K562 (cell line): ENCODE results near the gene SARS1. TPM values are rescaled to one million over a fixed set of nuclear protein-coding genes. Genes with fewer than 3 reads are reported as not detected.

Experiments
- ATAC-seq: fragments of 200-7000 bp; cut with Tn5 transposase; 3 replicates; pipeline ENCODE4 v1.9.1; 2020; ENCODE audit warnings: moderate library complexity
- BruUV-seq: library from RNA; stranded (reverse); fragments of 400-500 nt; replicated peaks from 2 replicates; lab custom pipeline; 2021; lab: Mats Ljungman, UMichigan
- CTCF ChIA-PET: fragments of 300-600 bp; formaldehyde crosslinking; extraction: SDS; loops from one replicate; lab custom pipeline; 2021; ENCODE audit warnings: low intra/inter-chr PET ratio; lab: Yijun Ruan, JAX
- POLR2A ChIA-PET: fragments of 300-600, 350-650 bp; sonication (Branson Sonifier 250); formaldehyde crosslinking; extraction: SDS; loops from one replicate; lab custom pipeline; 2021; ENCODE audit warnings: antibody characterized with exemption, inconsistent platforms; lab: Yijun Ruan, JAX
- DNase-seq, 4 experiments: peaks; one replicate each; pipeline versions ENCODE4 v3.0.0 to v3.0.0-alpha.2; 2011 to 2018; ENCODE audit warnings: low spot score in 3 of 4, mixed read lengths in 3 of 4; ENCODE audit errors: extremely low read depth in 1 of 4
- FAIRE-seq: peaks from 2 replicates; lab custom pipeline; 2011; peaks lifted over from hg19 to GRCh38; lab: Jason Lieb, UNC
- H2AFZ ChIP-seq: 2 replicates; pipeline ENCODE4 v1.6.0; 2011; ENCODE audit warnings: low read depth, low read length, control low read depth, inconsistent platforms
- H3K27ac ChIP-seq: fragments of 200-600 bp; 3 replicates; pipeline ENCODE4 v1.8.0; 2011; ENCODE audit warnings: low read depth, mild to moderate bottlenecking, control low read depth, inconsistent platforms, low read length, moderate library complexity, mixed read lengths; ENCODE audit errors: extremely low read depth
- H3K27me3 ChIP-seq, 2 experiments: fragments of 300-600 bp in 1 of 2; 2 replicates in 1 of 2; 3 replicates in 1 of 2; pipeline versions ENCODE4 v1.6.0 to v1.8.0; 2011; ENCODE audit warnings: inconsistent platforms in 2 of 2, low read length in 2 of 2, mild to moderate bottlenecking in 1 of 2, mixed read lengths in 1 of 2, moderate library complexity in 1 of 2; ENCODE audit not compliant: control insufficient read depth in 2 of 2, insufficient read depth in 2 of 2
- H3K36me3 ChIP-seq: fragments of 300-600 bp; 3 replicates; pipeline ENCODE4 v1.8.0; 2011; ENCODE audit warnings: mild to moderate bottlenecking, low read length, inconsistent platforms; ENCODE audit not compliant: control insufficient read depth, insufficient read depth
- H3K4me1 ChIP-seq, 2 experiments: fragments of 200-600 bp in 1 of 2; replicated peaks in 1 of 2; 2 replicates in 1 of 2; 3 replicates in 1 of 2; pipeline versions ENCODE4 v1.5.1 to v1.8.0; 2011; ENCODE audit warnings: inconsistent platforms in 2 of 2, low read length in 2 of 2, mild to moderate bottlenecking in 1 of 2, mixed read lengths in 1 of 2, moderate library complexity in 1 of 2; ENCODE audit not compliant: control insufficient read depth in 2 of 2, insufficient read depth in 2 of 2
- H3K4me2 ChIP-seq: 2 replicates; pipeline ENCODE4 v1.6.1; 2011; ENCODE audit warnings: low read length, control low read depth, inconsistent platforms, mixed read lengths; ENCODE audit not compliant: insufficient read depth
- H3K4me3 ChIP-seq: fragments of 200-600 bp; sonication (generic), shearing (Covaris generic); 2 replicates; pipeline ENCODE4 v1.5.1; 2016; ENCODE audit warnings: control low read depth, inconsistent platforms
- H3K79me2 ChIP-seq: fragments of 200-600 bp; 3 replicates; pipeline ENCODE4 v1.8.0; 2011; ENCODE audit warnings: low read length, inconsistent platforms; ENCODE audit not compliant: control insufficient read depth, insufficient read depth
- H3K9ac ChIP-seq, 2 experiments: 2 replicates each; pipeline versions ENCODE4 v1.6.0 to v1.6.1; 2011; ENCODE audit warnings: low read depth in 2 of 2, low read length in 2 of 2, control low read depth in 1 of 2, inconsistent platforms in 1 of 2, mild to moderate bottlenecking in 1 of 2, mixed read lengths in 1 of 2; ENCODE audit not compliant: insufficient read depth in 1 of 2
- H3K9me1 ChIP-seq: one replicate; pipeline ENCODE4 v1.6.0; 2011; ENCODE audit warnings: inconsistent platforms, mild to moderate bottlenecking, low read length, moderate library complexity; ENCODE audit not compliant: control insufficient read depth, insufficient read depth
- H3K9me3 ChIP-seq: replicated peaks from 2 replicates; pipeline ENCODE4 v1.5.1; 2011; ENCODE audit warnings: low read depth, low read length, inconsistent platforms; ENCODE audit not compliant: control insufficient read depth, insufficient read depth
- H4K20me1 ChIP-seq: replicated peaks from 2 replicates; pipeline ENCODE4 v1.6.1; 2011; ENCODE audit warnings: low read length, inconsistent platforms, mixed read lengths; ENCODE audit not compliant: control insufficient read depth, insufficient read depth
- ATF1 ChIP-seq, 2 experiments: fragments of 450-650 bp in 1 of 2; IDR thresholded peaks; 2 replicates each; pipeline ENCODE4 v1.6.1; 2016; ENCODE audit warnings: missing compliant biosample characterization in 1 of 2, missing genetic modification characterization in 1 of 2
- BRD4 ChIP-seq: fragments of 200-600 bp; sonication (generic); IDR thresholded peaks from 2 replicates; pipeline ENCODE4 v1.6.1; 2017; ENCODE audit warnings: inconsistent platforms
- CBX2 ChIP-seq: fragments of 200-600 bp; sonication (generic); IDR thresholded peaks from one replicate; pipeline ENCODE4 v1.6.1; 2012; ENCODE audit warnings: mild to moderate bottlenecking, low read length, inconsistent platforms; ENCODE audit not compliant: insufficient read depth, poor library complexity, severe bottlenecking
- CCAR2 ChIP-seq: fragments of 200-400 bp; formaldehyde crosslinking; IDR thresholded peaks from 2 replicates; pipeline ENCODE4 v1.6.1; 2017; ENCODE audit warnings: mild to moderate bottlenecking, low read depth, low read length
- CCNT2 ChIP-seq: IDR thresholded peaks from 2 replicates; pipeline ENCODE4 v1.6.1; 2011; ENCODE audit warnings: borderline replicate concordance, low read depth, mild to moderate bottlenecking, moderate library complexity, mixed read lengths, low read length; ENCODE audit not compliant: insufficient read length; ENCODE audit errors: extremely low read depth
- FOS ChIP-seq: IDR thresholded peaks from 3 replicates; pipeline ENCODE4 v1.6.1; 2011; ENCODE audit not compliant: insufficient read length; ENCODE audit errors: extremely low read depth
- HCFC1 ChIP-seq: IDR thresholded peaks from 2 replicates; pipeline ENCODE4 v1.6.1; 2012; ENCODE audit warnings: low read depth, low read length, improper control_type of control experiment
- HNRNPH1 ChIP-seq: fragments of 200-400 bp; formaldehyde crosslinking; optimal IDR thresholded peaks from 2 replicates; pipeline ENCODE3; 2017; ENCODE audit warnings: low read depth, mild to moderate bottlenecking, low read length, moderate library complexity
- PCBP1 ChIP-seq: fragments of 200-400 bp; formaldehyde crosslinking; IDR thresholded peaks from 2 replicates; pipeline ENCODE4 v1.6.1; 2018; ENCODE audit warnings: mild to moderate bottlenecking, low read depth, low read length; ENCODE audit not compliant: poor library complexity, severe bottlenecking
- SMARCA5 ChIP-seq: fragments of 450-650 bp; IDR thresholded peaks from 2 replicates; pipeline ENCODE4 v1.6.1; 2016
- SNIP1 ChIP-seq: fragments of 450-650 bp; IDR thresholded peaks from 2 replicates; pipeline ENCODE4 v1.7.1; 2017; ENCODE audit warnings: low read depth, mild to moderate bottlenecking
- TEAD2 ChIP-seq: fragments of 450-650 bp; IDR thresholded peaks from 2 replicates; pipeline ENCODE4 v1.6.1; 2016; ENCODE audit warnings: missing genetic modification characterization, control low read depth, missing compliant biosample characterization
- TRIM24 ChIP-seq, 2 experiments: fragments of 450-650 bp; IDR thresholded peaks; 2 replicates each; pipeline ENCODE4 v1.6.1; 2016
- ZBTB1 ChIP-seq: sonication (generic); formaldehyde crosslinking; IDR thresholded peaks from 2 replicates; pipeline ENCODE4 v1.8.1; 2023; ENCODE audit warnings: missing genetic modification reagents, low read depth, mild to moderate bottlenecking, borderline replicate concordance
- ZNF3 ChIP-seq: fragments of 250-450 bp; sonication (Bioruptor Pico); IDR thresholded peaks from 2 replicates; pipeline ENCODE4 v1.5.0; 2021; ENCODE audit warnings: mild to moderate bottlenecking, moderate library complexity
- ZNF431 ChIP-seq: sonication (generic); formaldehyde crosslinking; IDR thresholded peaks from 2 replicates; pipeline ENCODE4 v1.8.0; 2022; ENCODE audit warnings: mild to moderate bottlenecking, missing genetic modification reagents
- ZNF696 ChIP-seq: fragments of 250-450 bp; sonication (Bioruptor Pico); conservative IDR thresholded peaks from 2 replicates; pipeline ENCODE4 v1.4.0; 2020; ENCODE audit warnings: mild to moderate bottlenecking, moderate library complexity
- ZNF780A ChIP-seq: fragments of 250-450 bp; sonication (Bioruptor Pico); IDR thresholded peaks from 2 replicates; pipeline ENCODE4 v1.5.0; 2021; ENCODE audit warnings: mild to moderate bottlenecking
- WGBS: fragments of 100-300 bp; shearing (Covaris generic); methylation state at CpG from one replicate; pipeline ENCODE4 v1.1.6; 2016; ENCODE audit warnings: low coverage, mixed read lengths; ENCODE audit not compliant: insufficient coverage; ENCODE audit errors: missing lambda C conversion rate; 5-methylcytosine and 5-hydroxymethylcytosine counted together
- in situ Hi-C: fragments of 300-500 bp; cut with MboI; formaldehyde crosslinking; loops from 4 replicates; pipeline ENCODE4 v1.15.0; 2018; ENCODE audit warnings: inconsistent platforms, mixed read lengths
- intact Hi-C: fragments of 100-400 bp; cut with micrococcal nuclease; formaldehyde crosslinking; loops from 2 replicates; pipeline ENCODE4 v1.14.2; 2022
- polyA plus RNA-seq, 8 experiments: library from polyadenylated mRNA; depleted of rRNA in 4 of 8; stranded (reverse) in 5 of 8; unstranded in 3 of 8; fragments of >200 nt; fragmentation: Nextera tagmentation in 2 of 8; fragmentation: Illumina TruSeq in 1 of 8; extraction: Ambion mirVana in 2 of 8; extraction: Trizol in 1 of 8; gene quantifications; 2 replicates each; pipeline versions ENCODE4 v1.2.1 to v1.2.3, GENCODE V29; 2011 to 2014; ENCODE audit warnings: inconsistent platforms in 1 of 8, missing spikeins in 1 of 8
- total RNA-seq, 7 experiments: library from RNA; depleted of rRNA in 6 of 7; stranded (reverse); fragments of >200 nt in 6 of 7; fragmentation: Illumina TruSeq in 2 of 7; extraction: Trizol in 2 of 7; gene quantifications; 2 replicates each; pipeline versions ENCODE4 v1.2.1 to v1.2.3, GENCODE V29; 2011 to 2021; ENCODE audit warnings: low replicate concordance in 1 of 7
- TF ChIP-seq, protein P1 (sequence below): fragments of 200-800 bp; sonication (Bioruptor generic); IDR thresholded peaks from 2 replicates; pipeline ENCODE4 v1.6.1; 2017; ENCODE audit warnings: missing genetic modification characterization, missing compliant biosample characterization
- TF ChIP-seq, protein P2 (sequence below), 3 experiments: IDR thresholded peaks in 2 of 3; conservative IDR thresholded peaks in 1 of 3; 2 replicates each; pipeline ENCODE4 v1.5.1; 2011 to 2012; ENCODE audit warnings: low read length in 3 of 3, mild to moderate bottlenecking in 3 of 3, control low read depth in 2 of 3, improper control_type of control experiment in 1 of 3, inconsistent platforms in 1 of 3, low read depth in 1 of 3, mixed read lengths in 1 of 3, moderate library complexity in 1 of 3; ENCODE audit not compliant: insufficient read depth in 2 of 3

SARS1 gene
- total and polyA plus RNA-seq, 9 of the 15 experiments (the other 6 are each of a cell fraction or from before 2014, with no cell fraction given) = 221 to 623 (median 254) TPM

DNA sequence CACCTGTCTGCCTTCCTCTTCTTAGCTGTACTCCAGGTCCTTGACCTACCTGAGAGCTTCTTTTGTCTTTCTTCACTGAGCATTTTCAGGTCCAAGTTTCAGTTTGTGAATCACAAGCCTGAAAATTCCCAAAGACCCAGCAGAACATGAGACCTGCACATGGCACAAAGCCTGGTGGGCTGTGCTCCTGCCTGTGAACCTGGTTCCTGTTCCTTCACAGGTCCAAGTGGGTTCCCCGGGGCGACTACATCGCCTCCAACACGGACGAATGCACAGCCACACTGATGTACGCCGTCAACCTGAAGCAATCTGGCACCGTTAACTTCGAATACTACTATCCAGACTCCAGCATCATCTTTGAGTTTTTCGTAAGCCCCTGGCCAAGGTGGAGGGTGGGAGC is 42.1 kb upstream of the SARS1 start:
- TF ChIP-seq SMARCA5 (no peak), BRD4 (no peak), ZNF3 (CRISPR knock-in tag) (no peak), HCFC1 (no peak), SNIP1 (no peak), ZBTB1 (CRISPR knock-in tag) (no peak), CCNT2 (no peak), CCAR2 (no peak), ZNF431 (CRISPR knock-in tag) (no peak), TRIM24 (IDR thresholded peaks at IDR 0.05) (no peak), HNRNPH1 (no peak), ATF1 (CRISPR knock-in tag; IDR thresholded peaks at IDR 0.05) (no peak), ATF1 (tag; IDR thresholded peaks at IDR 0.05) (no peak), ZNF696 (CRISPR knock-in tag) (no peak), CBX2 (no peak), PCBP1 (no peak), TEAD2 (tag) (no peak), FOS (no peak), ZNF780A (no peak)
- TF ChIP-seq, protein P1, sequence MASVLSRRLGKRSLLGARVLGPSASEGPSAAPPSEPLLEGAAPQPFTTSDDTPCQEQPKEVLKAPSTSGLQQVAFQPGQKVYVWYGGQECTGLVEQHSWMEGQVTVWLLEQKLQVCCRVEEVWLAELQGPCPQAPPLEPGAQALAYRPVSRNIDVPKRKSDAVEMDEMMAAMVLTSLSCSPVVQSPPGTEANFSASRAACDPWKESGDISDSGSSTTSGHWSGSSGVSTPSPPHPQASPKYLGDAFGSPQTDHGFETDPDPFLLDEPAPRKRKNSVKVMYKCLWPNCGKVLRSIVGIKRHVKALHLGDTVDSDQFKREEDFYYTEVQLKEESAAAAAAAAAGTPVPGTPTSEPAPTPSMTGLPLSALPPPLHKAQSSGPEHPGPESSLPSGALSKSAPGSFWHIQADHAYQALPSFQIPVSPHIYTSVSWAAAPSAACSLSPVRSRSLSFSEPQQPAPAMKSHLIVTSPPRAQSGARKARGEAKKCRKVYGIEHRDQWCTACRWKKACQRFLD (CRISPR knock-in tag) = no peak
- TF ChIP-seq, protein P2, sequence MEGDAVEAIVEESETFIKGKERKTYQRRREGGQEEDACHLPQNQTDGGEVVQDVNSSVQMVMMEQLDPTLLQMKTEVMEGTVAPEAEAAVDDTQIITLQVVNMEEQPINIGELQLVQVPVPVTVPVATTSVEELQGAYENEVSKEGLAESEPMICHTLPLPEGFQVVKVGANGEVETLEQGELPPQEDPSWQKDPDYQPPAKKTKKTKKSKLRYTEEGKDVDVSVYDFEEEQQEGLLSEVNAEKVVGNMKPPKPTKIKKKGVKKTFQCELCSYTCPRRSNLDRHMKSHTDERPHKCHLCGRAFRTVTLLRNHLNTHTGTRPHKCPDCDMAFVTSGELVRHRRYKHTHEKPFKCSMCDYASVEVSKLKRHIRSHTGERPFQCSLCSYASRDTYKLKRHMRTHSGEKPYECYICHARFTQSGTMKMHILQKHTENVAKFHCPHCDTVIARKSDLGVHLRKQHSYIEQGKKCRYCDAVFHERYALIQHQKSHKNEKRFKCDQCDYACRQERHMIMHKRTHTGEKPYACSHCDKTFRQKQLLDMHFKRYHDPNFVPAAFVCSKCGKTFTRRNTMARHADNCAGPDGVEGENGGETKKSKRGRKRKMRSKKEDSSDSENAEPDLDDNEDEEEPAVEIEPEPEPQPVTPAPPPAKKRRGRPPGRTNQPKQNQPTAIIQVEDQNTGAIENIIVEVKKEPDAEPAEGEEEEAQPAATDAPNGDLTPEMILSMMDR (IDR thresholded peaks at IDR 0.05 in 2 of 3, conservative IDR thresholded peaks at IDR 0.05 in 1 of 3; ENCODE audit: insufficient read depth in 2 of 3, low read depth in 1 of 3, low read length in 3 of 3) = no peak
- TF ChIP-seq, all 486 proteins: peak for 0
- CTCF ChIA-PET = no interaction called here
- H3K4me2 ChIP-seq = no peak overlapping the region
- H3K9me3 ChIP-seq = no peaks in the 10 kb centered on the region
- ATAC-seq = no peak
- no peaks in the 10 kb centered on the region for H3K9me1 ChIP-seq
- DNase-seq = no peak
- H3K9ac ChIP-seq = peak overlapping the region in 1 of 2 experiments; percentile 19; a peak in 1 of 4 replicates
- WGBS = 57% methylated on average over 10 of the region's 10 CpGs
- peak overlapping the region; percentile 21; the same call in 1 of the 2 replicates for H2AFZ ChIP-seq
- no peaks in the 10 kb centered on the region for H4K20me1 ChIP-seq
- POLR2A ChIA-PET = interaction anchor here (0.9 to 2.5 kb wide), 4 partner anchors 8 to 12 kb away, joined by 3 to 12 read pairs (median 4); no protein-coding TSS in a partner anchor
- in situ Hi-C loops (no loop called here), intact Hi-C loops (no loop called here)
- peaks cover 6 to 33% of the 10 kb centered on the region in 2 experiments; a peak in 4 of 5 replicates for H3K4me1 ChIP-seq
- H3K27me3 ChIP-seq = no peaks in the 10 kb centered on the region
- no peaks in the 10 kb centered on the region for H3K79me2 ChIP-seq
- H3K4me3 ChIP-seq = no peak overlapping the region
- FAIRE-seq = no peak
- no TSS peak for BruUV-seq
- H3K27ac ChIP-seq = no peak overlapping the region
- H3K36me3 ChIP-seq = no peaks in the 10 kb centered on the region
